GM18867 (cell line): Measurements from ENCODE around the gene ZCCHC14.

ENCODE experiments used
- ATAC-seq: cut with Tn5 transposase; IDR thresholded peaks from one replicate; pipeline ENCODE4 v1.9.1; 2021; ENCODE audit warnings: mild to moderate bottlenecking, moderate library complexity; ENCODE audit not compliant: unreplicated experiment

The ZCCHC14 gene

DNA sequence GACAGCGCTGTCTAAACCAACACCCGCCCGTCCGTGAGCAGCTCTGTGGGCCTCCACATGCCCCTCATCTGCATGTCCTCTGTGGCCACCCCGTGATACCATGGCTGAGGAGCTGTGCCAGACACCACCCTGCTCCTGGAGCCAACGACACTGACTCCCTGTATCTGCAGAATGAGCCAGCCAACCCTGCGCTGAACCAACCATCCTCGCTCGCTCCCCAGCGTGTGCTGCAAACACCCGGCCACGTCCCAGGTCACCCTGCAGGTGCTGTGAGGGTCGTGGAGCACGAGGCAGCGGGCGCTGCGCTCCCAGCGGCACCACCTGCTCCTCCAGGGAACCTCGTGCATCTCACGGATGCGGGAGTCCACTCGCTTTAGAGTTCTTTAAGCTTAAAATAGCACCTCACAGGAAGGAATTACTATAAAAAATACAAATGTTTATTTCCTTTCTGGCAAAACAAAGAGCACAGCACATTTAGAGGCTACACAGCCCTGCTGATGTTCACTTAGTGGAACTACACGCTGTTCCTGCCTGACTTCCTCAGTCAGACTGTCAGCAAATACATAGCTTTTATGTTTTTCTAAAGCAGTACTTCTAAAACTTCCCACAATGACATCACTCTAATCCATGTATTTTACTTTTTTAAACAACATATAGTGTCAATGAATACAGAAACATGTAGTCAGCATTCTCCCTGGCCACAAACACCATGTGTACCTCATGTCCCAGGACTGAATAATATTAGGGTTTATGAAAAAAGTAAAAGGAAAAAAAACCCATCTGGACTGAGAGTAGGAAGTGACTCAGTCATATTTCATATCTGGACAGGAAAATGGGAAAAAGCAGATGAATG is 57.2 kb downstream of the ZCCHC14 start:
- no peak for ATAC-seq

DNA sequence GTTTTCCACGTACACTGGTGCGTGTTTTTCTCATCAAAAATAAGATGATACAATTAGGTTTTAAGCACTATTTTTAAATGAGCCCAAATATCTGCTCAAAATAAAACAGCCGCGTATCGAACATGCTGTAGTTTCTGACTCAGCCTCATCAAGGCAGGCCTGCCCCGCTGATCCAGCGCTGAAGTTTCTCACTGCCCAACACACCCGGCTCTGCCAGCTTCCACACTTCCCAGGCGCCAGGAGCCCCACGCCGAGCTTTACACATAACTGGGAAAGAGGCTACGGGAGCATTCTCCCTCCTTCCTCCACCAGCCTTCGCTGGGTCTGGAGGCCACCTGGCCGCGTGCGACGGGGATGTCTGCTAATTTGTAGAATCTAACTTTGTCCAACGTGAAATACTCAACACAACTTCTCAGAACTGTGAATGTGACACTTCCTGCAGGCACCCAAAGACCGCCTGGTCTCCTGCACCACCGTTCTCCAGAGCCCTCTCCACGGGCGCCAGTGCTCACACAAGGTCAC is 58.6 kb downstream of the ZCCHC14 start:
- no peak for ATAC-seq

GRCh38 chr16:87432330-87432915 is 60.4 kb downstream of the ZCCHC14 start:
- ATAC-seq = no peak

DNA sequence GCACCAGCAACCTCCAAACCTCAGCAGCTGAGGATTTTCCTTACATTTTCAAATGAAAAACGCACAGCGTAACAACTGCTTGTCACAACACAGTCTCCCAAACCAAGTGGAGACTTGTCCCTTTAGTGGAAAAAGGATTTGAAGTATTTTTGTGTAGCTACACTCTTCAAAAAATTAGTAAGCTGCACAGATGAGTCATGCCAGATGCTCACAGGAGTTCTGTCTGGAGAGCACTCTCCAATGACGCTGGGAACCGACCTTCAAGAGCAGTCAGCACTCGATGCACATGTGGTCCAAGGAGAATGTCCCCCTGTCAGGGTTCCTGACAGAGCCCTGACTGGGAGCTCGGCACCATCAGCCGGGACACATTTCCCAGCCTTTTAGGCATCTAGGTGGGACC is 60.9 kb downstream of the ZCCHC14 start:
- no peak for ATAC-seq

DNA sequence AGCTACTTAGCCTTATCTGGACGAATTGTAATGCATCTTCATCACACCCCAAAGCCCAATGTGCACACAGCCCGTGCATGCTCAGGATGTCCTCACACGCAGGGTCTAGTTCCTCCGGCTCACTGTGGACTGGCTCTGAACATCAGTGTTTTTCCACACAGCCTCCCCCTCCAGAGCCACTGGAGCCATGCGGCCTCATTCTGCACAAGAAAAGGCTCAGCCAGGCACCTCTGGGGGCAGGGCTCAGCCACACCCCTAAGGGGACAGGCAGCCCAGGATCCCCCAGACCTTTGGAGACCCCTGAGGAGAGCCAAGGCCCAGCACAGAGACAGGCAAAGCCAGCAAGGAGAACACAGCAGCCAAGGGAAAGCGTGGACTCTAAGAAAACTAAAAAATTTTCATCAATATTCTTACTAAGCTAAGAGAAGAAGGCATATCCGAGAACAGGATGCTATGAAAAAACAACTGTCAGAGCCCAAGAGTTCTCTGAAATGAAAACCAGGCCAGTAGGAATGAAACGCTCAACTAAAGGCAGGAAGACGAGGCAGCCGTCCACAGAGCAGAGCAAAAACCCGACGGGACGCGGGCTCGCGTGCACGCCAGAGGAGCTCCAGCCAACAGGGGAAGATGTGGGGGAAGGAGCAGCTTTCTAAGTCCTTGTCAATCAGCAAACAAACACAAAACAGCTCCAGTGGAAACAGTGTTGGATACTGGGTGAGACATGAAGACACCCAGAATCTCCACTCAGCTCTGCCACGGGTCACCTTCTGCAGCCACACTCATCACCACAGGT is 66.2 kb downstream of the ZCCHC14 start:
- ATAC-seq = no peak

DNA sequence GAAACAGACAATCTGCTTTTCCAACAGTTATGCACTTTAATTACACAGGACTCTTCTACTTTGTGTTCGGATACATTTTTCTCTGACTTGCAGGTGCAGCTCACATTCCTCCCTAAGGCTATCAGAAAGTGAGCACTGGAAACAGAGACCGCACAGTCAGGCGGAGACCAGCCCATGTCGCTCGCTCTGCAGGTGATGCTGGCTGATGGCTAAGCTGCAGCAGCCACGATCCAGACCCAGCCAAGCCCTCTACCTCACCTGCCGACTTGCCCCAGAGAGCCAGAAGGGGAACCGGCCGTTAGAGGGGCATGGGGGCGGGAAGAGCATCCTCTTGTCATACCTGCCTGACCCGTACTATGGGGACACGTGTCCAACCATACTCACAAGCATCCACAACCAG is 66.9 kb downstream of the ZCCHC14 start:
- ATAC-seq = no peak

GRCh38 chr16:87424266-87424665 is 68.6 kb downstream of the ZCCHC14 start:
- ATAC-seq = no peak

- ATAC-seq = no peak
Measured at GRCh38 chr16:87423429-87423828, 69.4 kb downstream of the ZCCHC14 start.

- no peak for ATAC-seq
Measured at GRCh38 chr16:87422106-87422505, 70.7 kb downstream of the ZCCHC14 start.

DNA sequence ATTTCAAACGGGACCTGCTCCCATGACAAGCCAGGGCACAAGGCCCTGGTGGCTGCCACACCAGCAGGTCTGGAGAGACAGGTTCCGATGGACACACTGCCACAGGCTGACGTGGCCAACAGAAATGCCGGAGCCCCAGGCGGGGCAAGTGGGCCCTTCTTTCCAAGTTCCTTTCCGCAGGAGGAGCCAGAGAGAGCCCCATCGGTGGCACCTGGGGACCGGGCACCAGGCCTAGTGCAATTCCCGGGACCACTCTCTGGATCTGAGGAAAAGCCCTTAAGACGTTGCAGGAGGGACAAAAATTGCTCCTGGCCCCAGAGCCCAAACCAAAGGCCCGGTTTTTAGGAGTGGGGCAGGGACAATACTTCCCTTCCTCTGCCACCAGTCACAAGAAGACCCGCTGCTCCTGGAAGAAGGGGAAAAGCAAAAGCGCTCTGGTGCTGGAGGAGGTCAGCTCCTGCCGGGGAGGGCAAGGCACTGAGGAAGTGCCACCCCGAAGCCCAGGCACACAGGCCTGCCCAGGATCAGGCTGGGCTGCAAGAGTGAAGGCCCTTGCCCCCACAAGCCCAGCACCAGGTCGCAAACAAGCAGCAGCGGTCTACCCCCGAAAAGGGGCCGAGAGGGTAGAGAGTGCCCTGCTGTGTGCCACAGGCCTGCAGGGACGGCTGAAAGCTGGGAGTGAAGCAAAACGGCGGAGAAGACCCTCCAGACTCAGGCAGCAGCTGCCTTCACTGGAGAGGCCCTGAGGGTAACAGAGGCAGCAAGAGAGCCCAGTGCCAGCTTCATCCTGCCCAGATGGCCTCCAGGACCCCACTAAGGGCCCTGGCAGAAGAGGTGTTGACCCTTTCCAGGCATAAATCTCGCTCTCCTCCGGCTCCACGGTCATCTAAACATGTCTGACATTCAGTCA is 71.6 kb downstream of the ZCCHC14 start:
- no peak for ATAC-seq

DNA sequence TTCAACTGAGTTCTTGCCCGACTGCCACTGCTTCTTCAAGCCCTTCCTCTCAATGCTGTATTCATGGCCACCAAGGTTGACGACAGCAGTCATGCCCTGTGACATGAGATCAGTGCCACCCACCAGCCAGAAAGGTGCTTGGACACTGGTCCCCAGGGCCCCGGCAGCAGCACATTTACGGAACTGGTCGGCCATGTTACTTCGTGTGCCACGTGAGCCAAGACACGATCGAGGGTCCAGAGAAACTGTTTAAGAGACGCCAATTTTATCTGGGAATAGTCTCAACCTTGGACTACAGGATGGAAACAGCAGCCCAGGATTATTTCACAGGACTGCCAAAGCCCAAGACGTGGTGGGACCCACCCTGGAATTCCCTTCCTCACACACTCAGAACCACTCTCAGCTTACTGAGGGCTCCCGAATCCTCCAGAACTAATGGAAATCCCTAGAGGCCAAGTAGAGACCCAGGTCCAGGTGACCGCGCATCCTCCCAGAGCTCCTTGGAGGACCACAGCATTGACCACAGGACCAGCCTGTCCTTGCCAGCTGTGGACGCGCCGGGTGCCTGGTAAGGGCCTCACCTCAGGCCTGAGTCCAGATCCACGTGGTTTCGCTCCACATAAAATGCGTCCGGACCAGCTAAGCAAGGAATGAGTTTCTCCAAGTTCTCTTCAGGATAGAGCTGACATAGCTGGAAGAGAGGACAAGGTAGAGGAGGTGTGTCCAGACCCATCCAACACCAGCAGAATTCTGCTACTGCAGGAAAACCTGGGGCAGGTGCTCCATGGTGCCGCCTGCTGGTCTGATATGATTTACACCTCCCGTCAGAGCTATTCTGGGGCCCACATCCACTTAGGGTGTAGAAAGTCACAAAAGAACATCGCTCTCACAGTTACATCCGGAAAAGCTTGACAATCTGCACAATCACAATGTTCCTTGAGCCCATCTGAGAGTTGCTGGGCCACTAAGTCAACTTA is 72.5 kb downstream of the ZCCHC14 start:
- no peak for ATAC-seq

- ATAC-seq = no peak
Measured at GRCh38 chr16:87418644-87419043, 74.2 kb downstream of the ZCCHC14 start.

- no peak for ATAC-seq
Measured at GRCh38 chr16:87418216-87418615, 74.6 kb downstream of the ZCCHC14 start.

DNA sequence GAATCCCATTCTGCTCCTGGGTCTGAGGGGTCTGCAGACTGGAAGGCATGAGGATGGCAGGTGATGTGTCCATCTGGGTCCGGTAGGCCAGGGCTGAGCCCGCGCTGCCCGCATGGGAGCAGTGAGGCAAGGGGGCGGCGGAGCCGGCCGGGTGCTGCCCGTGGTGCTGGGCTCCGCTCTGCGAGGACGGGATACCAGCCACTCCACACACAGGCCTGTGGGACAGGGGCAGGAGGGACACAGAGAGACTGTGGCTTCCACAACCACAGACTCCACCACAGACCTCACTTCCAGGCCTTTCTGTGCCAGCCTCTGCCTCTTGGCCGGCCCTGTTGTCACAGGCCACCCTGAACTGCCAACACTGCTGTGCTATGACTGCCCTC is 75.3 kb downstream of the ZCCHC14 start:
- ATAC-seq = no peak

- no peak for ATAC-seq
Measured at GRCh38 chr16:87416826-87417527, 75.8 kb downstream of the ZCCHC14 start.

- ATAC-seq = no peak
Measured at GRCh38 chr16:87415441-87415840, 77.4 kb downstream of the ZCCHC14 start.

DNA sequence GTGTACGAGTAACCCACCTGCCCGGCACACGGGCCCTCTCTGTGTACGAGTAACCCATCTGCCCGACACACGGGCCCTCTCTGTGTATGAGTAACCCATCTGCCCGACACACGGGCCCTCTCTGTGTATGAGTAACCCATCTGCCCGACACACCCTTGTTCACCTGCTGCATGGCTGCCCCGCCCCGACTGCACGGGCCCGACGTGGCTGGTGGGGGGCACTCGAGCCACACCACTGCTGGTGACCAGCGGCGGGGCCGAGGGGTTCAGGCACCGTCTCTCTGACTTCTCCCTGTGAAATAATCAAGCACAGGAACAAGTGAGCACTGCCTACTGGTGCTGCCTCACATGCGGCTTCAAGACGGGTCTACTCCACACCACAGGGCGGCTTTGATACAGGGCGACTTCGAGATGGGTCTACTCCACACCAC is 78.6 kb downstream of the ZCCHC14 start:
- ATAC-seq = no peak

GRCh38 chr16:87412996-87413421 is 79.8 kb downstream of the ZCCHC14 start:
- ATAC-seq = no peak
